ENCODE data around the gene GDF7.

DNA sequence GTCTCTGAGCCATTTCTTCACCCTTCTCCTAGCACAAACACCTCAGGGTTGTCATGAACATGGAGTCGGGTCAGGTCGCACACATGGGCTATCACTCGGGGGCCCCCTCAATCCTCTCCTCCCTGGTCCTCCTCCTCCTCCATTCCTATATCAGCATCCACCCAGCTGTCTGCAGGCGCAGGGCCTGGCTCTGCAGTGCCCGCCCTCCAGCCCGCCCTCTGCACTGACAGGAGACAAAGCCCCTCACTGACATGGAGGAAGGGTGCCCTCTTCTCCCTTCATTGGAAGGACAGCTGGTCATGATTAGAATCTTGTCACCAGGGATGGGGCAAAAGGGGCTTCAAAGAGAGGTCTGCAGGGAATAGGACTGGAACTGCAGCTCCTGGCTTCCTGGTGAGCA lies 37.8 kb upstream of the GDF7 start:
- TF ChIP-seq, protein P1, sequence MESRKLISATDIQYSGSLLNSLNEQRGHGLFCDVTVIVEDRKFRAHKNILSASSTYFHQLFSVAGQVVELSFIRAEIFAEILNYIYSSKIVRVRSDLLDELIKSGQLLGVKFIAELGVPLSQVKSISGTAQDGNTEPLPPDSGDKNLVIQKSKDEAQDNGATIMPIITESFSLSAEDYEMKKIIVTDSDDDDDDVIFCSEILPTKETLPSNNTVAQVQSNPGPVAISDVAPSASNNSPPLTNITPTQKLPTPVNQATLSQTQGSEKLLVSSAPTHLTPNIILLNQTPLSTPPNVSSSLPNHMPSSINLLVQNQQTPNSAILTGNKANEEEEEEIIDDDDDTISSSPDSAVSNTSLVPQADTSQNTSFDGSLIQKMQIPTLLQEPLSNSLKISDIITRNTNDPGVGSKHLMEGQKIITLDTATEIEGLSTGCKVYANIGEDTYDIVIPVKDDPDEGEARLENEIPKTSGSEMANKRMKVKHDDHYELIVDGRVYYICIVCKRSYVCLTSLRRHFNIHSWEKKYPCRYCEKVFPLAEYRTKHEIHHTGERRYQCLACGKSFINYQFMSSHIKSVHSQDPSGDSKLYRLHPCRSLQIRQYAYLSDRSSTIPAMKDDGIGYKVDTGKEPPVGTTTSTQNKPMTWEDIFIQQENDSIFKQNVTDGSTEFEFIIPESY (IDR thresholded peaks at IDR 0.05; ENCODE audit: extremely low read depth, insufficient replicate concordance, low read length): no peak
- TF ChIP-seq, protein P2, sequence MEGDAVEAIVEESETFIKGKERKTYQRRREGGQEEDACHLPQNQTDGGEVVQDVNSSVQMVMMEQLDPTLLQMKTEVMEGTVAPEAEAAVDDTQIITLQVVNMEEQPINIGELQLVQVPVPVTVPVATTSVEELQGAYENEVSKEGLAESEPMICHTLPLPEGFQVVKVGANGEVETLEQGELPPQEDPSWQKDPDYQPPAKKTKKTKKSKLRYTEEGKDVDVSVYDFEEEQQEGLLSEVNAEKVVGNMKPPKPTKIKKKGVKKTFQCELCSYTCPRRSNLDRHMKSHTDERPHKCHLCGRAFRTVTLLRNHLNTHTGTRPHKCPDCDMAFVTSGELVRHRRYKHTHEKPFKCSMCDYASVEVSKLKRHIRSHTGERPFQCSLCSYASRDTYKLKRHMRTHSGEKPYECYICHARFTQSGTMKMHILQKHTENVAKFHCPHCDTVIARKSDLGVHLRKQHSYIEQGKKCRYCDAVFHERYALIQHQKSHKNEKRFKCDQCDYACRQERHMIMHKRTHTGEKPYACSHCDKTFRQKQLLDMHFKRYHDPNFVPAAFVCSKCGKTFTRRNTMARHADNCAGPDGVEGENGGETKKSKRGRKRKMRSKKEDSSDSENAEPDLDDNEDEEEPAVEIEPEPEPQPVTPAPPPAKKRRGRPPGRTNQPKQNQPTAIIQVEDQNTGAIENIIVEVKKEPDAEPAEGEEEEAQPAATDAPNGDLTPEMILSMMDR (IDR thresholded peaks at IDR 0.05 in 2 of 3, conservative IDR thresholded peaks at IDR 0.05 in 1 of 3; ENCODE audit: borderline replicate concordance in 1 of 3, insufficient read depth in 1 of 3, low read depth in 2 of 3, low read length in 2 of 3): no peak
- TF ChIP-seq, protein P3, sequence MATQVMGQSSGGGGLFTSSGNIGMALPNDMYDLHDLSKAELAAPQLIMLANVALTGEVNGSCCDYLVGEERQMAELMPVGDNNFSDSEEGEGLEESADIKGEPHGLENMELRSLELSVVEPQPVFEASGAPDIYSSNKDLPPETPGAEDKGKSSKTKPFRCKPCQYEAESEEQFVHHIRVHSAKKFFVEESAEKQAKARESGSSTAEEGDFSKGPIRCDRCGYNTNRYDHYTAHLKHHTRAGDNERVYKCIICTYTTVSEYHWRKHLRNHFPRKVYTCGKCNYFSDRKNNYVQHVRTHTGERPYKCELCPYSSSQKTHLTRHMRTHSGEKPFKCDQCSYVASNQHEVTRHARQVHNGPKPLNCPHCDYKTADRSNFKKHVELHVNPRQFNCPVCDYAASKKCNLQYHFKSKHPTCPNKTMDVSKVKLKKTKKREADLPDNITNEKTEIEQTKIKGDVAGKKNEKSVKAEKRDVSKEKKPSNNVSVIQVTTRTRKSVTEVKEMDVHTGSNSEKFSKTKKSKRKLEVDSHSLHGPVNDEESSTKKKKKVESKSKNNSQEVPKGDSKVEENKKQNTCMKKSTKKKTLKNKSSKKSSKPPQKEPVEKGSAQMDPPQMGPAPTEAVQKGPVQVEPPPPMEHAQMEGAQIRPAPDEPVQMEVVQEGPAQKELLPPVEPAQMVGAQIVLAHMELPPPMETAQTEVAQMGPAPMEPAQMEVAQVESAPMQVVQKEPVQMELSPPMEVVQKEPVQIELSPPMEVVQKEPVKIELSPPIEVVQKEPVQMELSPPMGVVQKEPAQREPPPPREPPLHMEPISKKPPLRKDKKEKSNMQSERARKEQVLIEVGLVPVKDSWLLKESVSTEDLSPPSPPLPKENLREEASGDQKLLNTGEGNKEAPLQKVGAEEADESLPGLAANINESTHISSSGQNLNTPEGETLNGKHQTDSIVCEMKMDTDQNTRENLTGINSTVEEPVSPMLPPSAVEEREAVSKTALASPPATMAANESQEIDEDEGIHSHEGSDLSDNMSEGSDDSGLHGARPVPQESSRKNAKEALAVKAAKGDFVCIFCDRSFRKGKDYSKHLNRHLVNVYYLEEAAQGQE (IDR thresholded peaks at IDR 0.05; ENCODE audit: low read depth): no peak
- TF ChIP-seq ELF1 (IDR thresholded peaks at IDR 0.05; ENCODE audit: borderline replicate concordance, low read depth) (no peak), YY1 (IDR thresholded peaks at IDR 0.05; ENCODE audit: extremely low read depth, insufficient replicate concordance, low read depth, low read length) (no peak), POLR2A (IDR thresholded peaks at IDR 0.05; ENCODE audit: borderline replicate concordance, extremely low read depth, insufficient read depth, insufficient read length) (no peak), EZH2phosphoT487 (IDR thresholded peaks at IDR 0.05; ENCODE audit: borderline replicate concordance) (no peak), CBX3 (IDR thresholded peaks at IDR 0.05; ENCODE audit: low read depth) (no peak)
